ENCODE data around the gene TEX35. TPM values are rescaled to one million over a fixed set of nuclear protein-coding genes. Genes with fewer than 3 reads are reported as not detected.

TEX35 gene
- total RNA-seq, result not detected

DNA sequence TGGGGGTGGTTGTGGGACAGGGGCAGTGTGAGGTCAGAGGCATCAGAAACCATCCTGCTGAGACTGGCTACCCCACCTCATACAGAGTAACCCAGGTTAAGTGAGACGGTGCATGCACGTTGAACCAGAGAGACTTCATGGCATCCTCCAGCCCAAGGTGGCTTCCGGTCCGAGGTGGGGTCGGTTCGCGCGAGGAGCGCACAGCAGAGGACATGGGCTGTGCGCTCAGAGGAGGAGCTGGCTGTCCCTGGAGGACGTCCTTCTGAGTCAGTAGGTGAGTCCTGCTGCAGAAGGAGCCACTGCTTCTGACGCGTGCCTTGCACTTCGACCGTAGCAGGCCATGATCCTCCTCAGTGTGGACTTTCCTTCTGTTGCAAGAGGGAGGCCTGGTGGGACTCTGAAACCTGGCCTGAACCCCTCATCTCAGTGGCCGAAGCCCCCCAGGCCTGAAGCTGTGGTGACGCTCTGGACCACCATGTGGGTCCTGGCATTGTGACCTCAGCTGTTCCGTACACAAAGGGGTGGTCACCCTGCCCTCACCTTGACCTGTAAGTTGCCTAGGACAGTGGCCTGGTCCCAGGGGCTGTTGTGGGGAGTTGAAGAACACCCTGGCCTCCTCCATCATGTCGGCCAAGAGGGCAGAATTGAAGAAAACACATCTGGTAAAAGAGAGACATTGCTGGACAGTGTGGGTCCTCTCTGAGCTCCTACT lies at the start of gene TEX35:
Gene TEX35, plus strand, starts transcription at position 544 of the 712 bp plus-strand sequence. Its CDS starts 80 bp downstream, at position 624.
- Histone ChIP-seq H3K27ac (no peak within 1 kb of the TSS), H3K4me1 (no peaks in the 10 kb centered on the region), H3K9me3 (no peaks in the 10 kb centered on the region), H3K36me3 (no peaks in the 10 kb centered on the region), H3K4me3 (no peak within 1 kb of the TSS), H3K27me3 (no peaks in the 10 kb centered on the region)
- intact Hi-C loops (cut with DNase I; ENCODE audit: low total_unique reads), result no loop called here
- DNase-seq, result no peak
- TF ChIP-seq, protein P1, sequence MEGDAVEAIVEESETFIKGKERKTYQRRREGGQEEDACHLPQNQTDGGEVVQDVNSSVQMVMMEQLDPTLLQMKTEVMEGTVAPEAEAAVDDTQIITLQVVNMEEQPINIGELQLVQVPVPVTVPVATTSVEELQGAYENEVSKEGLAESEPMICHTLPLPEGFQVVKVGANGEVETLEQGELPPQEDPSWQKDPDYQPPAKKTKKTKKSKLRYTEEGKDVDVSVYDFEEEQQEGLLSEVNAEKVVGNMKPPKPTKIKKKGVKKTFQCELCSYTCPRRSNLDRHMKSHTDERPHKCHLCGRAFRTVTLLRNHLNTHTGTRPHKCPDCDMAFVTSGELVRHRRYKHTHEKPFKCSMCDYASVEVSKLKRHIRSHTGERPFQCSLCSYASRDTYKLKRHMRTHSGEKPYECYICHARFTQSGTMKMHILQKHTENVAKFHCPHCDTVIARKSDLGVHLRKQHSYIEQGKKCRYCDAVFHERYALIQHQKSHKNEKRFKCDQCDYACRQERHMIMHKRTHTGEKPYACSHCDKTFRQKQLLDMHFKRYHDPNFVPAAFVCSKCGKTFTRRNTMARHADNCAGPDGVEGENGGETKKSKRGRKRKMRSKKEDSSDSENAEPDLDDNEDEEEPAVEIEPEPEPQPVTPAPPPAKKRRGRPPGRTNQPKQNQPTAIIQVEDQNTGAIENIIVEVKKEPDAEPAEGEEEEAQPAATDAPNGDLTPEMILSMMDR (IDR thresholded peaks at IDR 0.05), result no peak
- no peak for TF ChIP-seq POLR2A (IDR thresholded peaks at IDR 0.05)

GRCh38 chr1:178464141-178464540 lies 48.8 kb upstream of the TEX35 start:
- Histone ChIP-seq H3K27ac (no peak overlapping the region), H3K27me3 (no peaks in the 10 kb centered on the region), H3K36me3 (no peaks in the 10 kb centered on the region), H3K4me1 (no peaks in the 10 kb centered on the region), H3K4me3 (no peak overlapping the region), H3K9me3 (no peaks in the 10 kb centered on the region)
- no peak for TF ChIP-seq POLR2A (IDR thresholded peaks at IDR 0.05)
- TF ChIP-seq, protein P1 (IDR thresholded peaks at IDR 0.05), result no peak
- no peak for DNase-seq
- intact Hi-C loops (cut with DNase I; ENCODE audit: low total_unique reads), result no loop called here

DNA sequence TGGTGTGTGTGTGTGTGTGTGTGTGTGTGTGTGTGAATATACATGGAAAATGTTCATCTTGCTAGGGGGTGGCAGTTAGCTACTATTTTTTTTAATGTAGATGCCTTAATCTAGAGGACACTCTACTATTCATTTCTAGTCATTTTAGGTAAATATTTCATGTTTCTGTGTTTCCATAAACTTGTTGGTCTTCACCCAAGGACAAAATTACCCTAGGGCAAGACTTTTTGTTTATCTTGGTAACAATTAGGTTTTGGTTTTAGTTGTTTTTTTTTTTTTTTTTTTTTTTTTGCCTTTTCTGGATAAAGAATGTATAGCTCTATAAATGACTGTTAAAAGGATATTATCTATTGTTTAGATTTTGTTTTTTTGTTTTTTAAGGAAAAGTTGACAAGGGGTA lies 48.3 kb upstream of the TEX35 start:
- no peak for DNase-seq
- Histone ChIP-seq H3K36me3 (no peaks in the 10 kb centered on the region), H3K27ac (no peak overlapping the region), H3K27me3 (no peaks in the 10 kb centered on the region), H3K4me1 (no peaks in the 10 kb centered on the region), H3K4me3 (no peak overlapping the region), H3K9me3 (no peaks in the 10 kb centered on the region)
- TF ChIP-seq, protein P1 (IDR thresholded peaks at IDR 0.05), result no peak
- TF ChIP-seq POLR2A (IDR thresholded peaks at IDR 0.05), result no peak
- intact Hi-C loops (cut with DNase I; ENCODE audit: low total_unique reads), result no loop called here

DNA sequence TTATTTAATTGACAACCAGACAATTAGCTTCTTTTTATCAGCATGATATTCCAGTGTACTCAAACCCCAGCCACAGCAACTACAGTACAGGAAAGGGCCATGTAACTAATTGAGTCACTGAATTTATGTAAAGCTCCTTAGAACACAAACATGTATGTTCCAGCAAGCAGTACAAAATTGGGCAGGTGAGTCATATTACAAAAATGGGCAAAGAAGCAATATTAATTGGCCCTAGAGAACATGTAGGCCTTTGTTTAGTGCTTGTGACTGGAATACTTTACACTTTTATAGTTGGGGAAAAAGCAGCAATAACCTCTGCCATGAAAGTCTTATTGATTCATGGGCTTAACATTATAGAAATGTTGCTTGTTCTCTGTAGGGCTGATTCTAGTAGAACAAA lies 47.9 kb upstream of the TEX35 start:
- intact Hi-C loops (cut with DNase I; ENCODE audit: low total_unique reads), result no loop called here
- Histone ChIP-seq H3K4me3 (no peak overlapping the region), H3K4me1 (no peaks in the 10 kb centered on the region), H3K9me3 (no peaks in the 10 kb centered on the region), H3K27ac (no peak overlapping the region), H3K27me3 (no peaks in the 10 kb centered on the region), H3K36me3 (no peaks in the 10 kb centered on the region)
- TF ChIP-seq POLR2A (IDR thresholded peaks at IDR 0.05), result no peak
- TF ChIP-seq, protein P1 (IDR thresholded peaks at IDR 0.05), result no peak
- no peak for DNase-seq

DNA sequence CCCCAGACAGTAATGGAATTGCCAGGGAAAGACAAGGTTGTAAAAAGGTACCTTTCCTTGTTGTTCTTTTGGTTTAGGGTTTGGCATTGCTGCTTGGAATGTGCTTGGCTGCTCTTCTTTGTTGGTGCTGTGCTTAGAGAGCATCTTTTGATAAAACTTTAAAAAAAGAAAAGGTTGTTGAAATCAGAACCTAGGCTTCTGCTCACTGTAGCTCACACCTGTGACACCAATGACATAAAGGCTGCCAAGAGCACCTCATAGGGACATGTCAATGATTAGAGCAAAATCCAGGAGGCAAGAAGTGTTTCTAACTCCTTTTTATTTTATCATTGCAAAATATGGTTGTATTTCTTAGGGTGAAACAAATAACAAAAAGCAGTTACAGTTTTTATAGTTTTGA lies 45.1 kb upstream of the TEX35 start:
- no peaks in the 10 kb centered on the region for H3K36me3 ChIP-seq
- intact Hi-C loops (cut with DNase I; ENCODE audit: low total_unique reads), result no loop called here

More for the DNA sequence above, 45.1 kb upstream of the TEX35 start:
- Histone ChIP-seq H3K4me1 (no peaks in the 10 kb centered on the region), H3K4me3 (no peak overlapping the region), H3K27me3 (no peaks in the 10 kb centered on the region), H3K27ac (no peak overlapping the region), H3K9me3 (no peaks in the 10 kb centered on the region)
- no peak for DNase-seq
- TF ChIP-seq, protein P1 (IDR thresholded peaks at IDR 0.05), result no peak
- TF ChIP-seq POLR2A (IDR thresholded peaks at IDR 0.05), result no peak

Data from uterus (tissue), 4 donors.